GM23338 (cell line): ENCODE measurements around the gene TMEM37. TPM values are rescaled to one million over a fixed set of nuclear protein-coding genes. Genes with fewer than 3 reads are reported as not detected.

Experiments used
- ATAC-seq: fragments of 200-7000 bp; cut with Tn5 transposase; 3 replicates; pipeline ENCODE4 v1.9.1; 2020
- DNase-seq: peaks from one replicate; pipeline ENCODE4 v3.0.0-alpha.2; 2015; ENCODE audit warnings: low spot score
- H2AFZ ChIP-seq: fragments of 200-600 bp; sonication (generic); 2 replicates; pipeline ENCODE4 v1.8.0; 2016; ENCODE audit warnings: antibody characterized with exemption, mild to moderate bottlenecking, moderate library complexity
- H3F3A ChIP-seq: fragments of 200-600 bp; sonication (generic); replicated peaks from 2 replicates; pipeline ENCODE4 v1.8.0; 2017; ENCODE audit warnings: antibody characterized with exemption, mixed run types, low read depth
- H3K27ac ChIP-seq: fragments of 200-600 bp; sonication (generic); 2 replicates; pipeline ENCODE4 v1.6.1; 2016; ENCODE audit warnings: low read depth
- H3K27me3 ChIP-seq: fragments of 200-600 bp; sonication (generic); 2 replicates; pipeline ENCODE4 v1.8.0; 2016; ENCODE audit warnings: mild to moderate bottlenecking, mixed run types, moderate library complexity; ENCODE audit not compliant: insufficient read depth
- H3K36me3 ChIP-seq: fragments of 200-600 bp; sonication (generic); 2 replicates; pipeline ENCODE4 v1.8.0; 2016; ENCODE audit warnings: mild to moderate bottlenecking; ENCODE audit not compliant: insufficient read depth
- H3K4me1 ChIP-seq: fragments of 200-600 bp; sonication (generic); 2 replicates; pipeline ENCODE4 v1.8.0; 2016; ENCODE audit warnings: mild to moderate bottlenecking, moderate library complexity; ENCODE audit not compliant: insufficient read depth
- H3K4me2 ChIP-seq: fragments of 200-600 bp; sonication (generic); 2 replicates; pipeline ENCODE4 v1.7.1; 2017; ENCODE audit warnings: mixed run types
- H3K4me3 ChIP-seq: fragments of 200-600 bp; sonication (generic); 2 replicates; pipeline ENCODE4 v1.6.1; 2016; ENCODE audit warnings: mixed run types
- H3K79me2 ChIP-seq: fragments of 200-600 bp; sonication (generic); replicated peaks from 2 replicates; pipeline ENCODE4 v1.8.0; 2017; ENCODE audit warnings: mild to moderate bottlenecking; ENCODE audit not compliant: insufficient read depth
- H3K9me2 ChIP-seq: fragments of 200-600 bp; sonication (generic); 2 replicates; pipeline ENCODE4 v1.8.0; 2017; ENCODE audit not compliant: insufficient read depth
- H4K20me1 ChIP-seq: fragments of 200-600 bp; sonication (generic); replicated peaks from 2 replicates; pipeline ENCODE4 v1.8.0; 2017; ENCODE audit warnings: mild to moderate bottlenecking; ENCODE audit not compliant: insufficient read depth
- H3K27ac Mint-ChIP-seq: 2 replicates; pipeline ENCODE4 v1.8.0; 2020; ENCODE audit warnings: inconsistent platforms, mild to moderate bottlenecking, moderate library complexity, mixed read lengths
- H3K27me3 Mint-ChIP-seq: 3 replicates; pipeline ENCODE4 v1.8.0; 2022; ENCODE audit warnings: low read depth, mild to moderate bottlenecking, moderate library complexity, mixed read lengths, inconsistent platforms; ENCODE audit not compliant: insufficient read depth, poor library complexity
- H3K36me3 Mint-ChIP-seq: 3 replicates; pipeline ENCODE4 v1.8.0; 2021; ENCODE audit warnings: low read depth, mild to moderate bottlenecking, inconsistent platforms, moderate library complexity, mixed read lengths
- H3K4me1 Mint-ChIP-seq: 3 replicates; pipeline ENCODE4 v1.8.0; 2020; ENCODE audit warnings: mild to moderate bottlenecking, inconsistent platforms, mixed read lengths
- H3K4me3 Mint-ChIP-seq: 3 replicates; pipeline ENCODE4 v1.8.0; 2021; ENCODE audit warnings: moderate library complexity, mild to moderate bottlenecking, inconsistent platforms, mixed read lengths
- H3K9me3 Mint-ChIP-seq: 3 replicates; pipeline ENCODE4 v1.8.0; 2020; ENCODE audit warnings: moderate library complexity, mild to moderate bottlenecking, inconsistent platforms, mixed read lengths
- CREB1 ChIP-seq: fragments of 250-450 bp; sonication (Bioruptor Pico); IDR thresholded peaks from 2 replicates; pipeline ENCODE4 v1.5.0; 2020; ENCODE audit warnings: low read depth, mild to moderate bottlenecking, moderate library complexity
- CTCF ChIP-seq, 2 experiments: fragments of 200-600 bp in 1 of 2; sonication (generic) in 1 of 2; conservative IDR thresholded peaks; 2 replicates each; pipeline versions ENCODE4 v1.5.1 to v1.6.1; 2016 to 2017; ENCODE audit warnings: antibody characterized with exemption in 2 of 2, low read depth in 2 of 2, mild to moderate bottlenecking in 2 of 2, moderate library complexity in 1 of 2
- ETS1 ChIP-seq: IDR thresholded peaks from 2 replicates; pipeline ENCODE4 v1.6.1; 2016; ENCODE audit warnings: antibody characterized with exemption
- EZH2 ChIP-seq: fragments of 200-600 bp; sonication (generic); IDR thresholded peaks from one replicate; pipeline ENCODE4 v1.8.0; 2017; ENCODE audit warnings: antibody characterized with exemption, mild to moderate bottlenecking, low read depth; ENCODE audit not compliant: unreplicated experiment
- EZH2phosphoT487 ChIP-seq: fragments of 200-600 bp; sonication (generic); IDR thresholded peaks from one replicate; pipeline ENCODE4 v1.8.1; 2018; ENCODE audit warnings: antibody characterized with exemption; ENCODE audit not compliant: unreplicated experiment
- JUNB ChIP-seq: IDR thresholded peaks from one replicate; pipeline ENCODE4 v1.6.1; 2016; ENCODE audit warnings: antibody characterized with exemption; ENCODE audit not compliant: unreplicated experiment
- NANOG ChIP-seq: IDR thresholded peaks from 2 replicates; pipeline ENCODE4 v1.6.1; 2016; ENCODE audit warnings: antibody characterized with exemption, borderline replicate concordance
- POLR2AphosphoS5 ChIP-seq: IDR thresholded peaks from 2 replicates; pipeline ENCODE4 v1.6.1; 2016; ENCODE audit warnings: antibody characterized with exemption, low read depth
- REST ChIP-seq: IDR thresholded peaks from one replicate; pipeline ENCODE4 v1.6.1; 2018; ENCODE audit warnings: antibody characterized with exemption; ENCODE audit not compliant: unreplicated experiment
- STAT1 ChIP-seq: IDR thresholded peaks from one replicate; pipeline ENCODE4 v1.6.1; 2016; ENCODE audit warnings: antibody characterized with exemption; ENCODE audit not compliant: unreplicated experiment
- ZNF114 ChIP-seq: fragments of 250-450 bp; sonication (Bioruptor Pico); IDR thresholded peaks from 2 replicates; pipeline ENCODE4 v1.5.0; 2020; ENCODE audit warnings: mild to moderate bottlenecking, moderate library complexity
- ZNF331 ChIP-seq: fragments of 250-450 bp; sonication (Bioruptor Pico); IDR thresholded peaks from 2 replicates; pipeline ENCODE4 v1.5.0; 2020; ENCODE audit warnings: low read depth, mild to moderate bottlenecking, moderate library complexity
- ZNF462 ChIP-seq: fragments of 250-450 bp; sonication (Bioruptor Pico); IDR thresholded peaks from 2 replicates; pipeline ENCODE4 v1.5.0; 2020; ENCODE audit warnings: mild to moderate bottlenecking, moderate library complexity
- polyA plus RNA-seq: library from polyadenylated mRNA; unstranded; fragments of >200 nt; fragmentation: Nextera tagmentation; extraction: Ambion mirVana; gene quantifications from 2 replicates; pipeline ENCODE4 v1.2.1, GENCODE V29; 2016
- total RNA-seq: library from RNA; depleted of rRNA; stranded (reverse); fragments of >200 nt; shearing (Covaris generic); gene quantifications from 2 replicates; pipeline ENCODE4 v1.2.3, GENCODE V29; 2014

The TMEM37 gene
- total and polyA plus RNA-seq, 2 experiments from 2014 or later, result 8.6 to 8.8 TPM

- no peaks in the 10 kb centered on the region for H3K36me3 Mint-ChIP-seq
- H3K9me2 ChIP-seq, result no peaks in the 10 kb centered on the region
Observed at GRCh38 chr2:119402106-119402505, 29.5 kb upstream of the TMEM37 start.

More at GRCh38 chr2:119402106-119402505, 29.5 kb upstream of the TMEM37 start:
- Histone ChIP-seq H3F3A (no peaks in the 10 kb centered on the region), H3K27ac (no peak overlapping the region), H2AFZ (no peak overlapping the region), H3K4me2 (no peak overlapping the region), H4K20me1 (no peaks in the 10 kb centered on the region), H3K79me2 (no peaks in the 10 kb centered on the region), H3K4me3 (no peak overlapping the region), H3K4me1 (no peaks in the 10 kb centered on the region), H3K36me3 (no peaks in the 10 kb centered on the region), H3K27me3 (no peaks in the 10 kb centered on the region)
- ATAC-seq (no peak), DNase-seq (no peak)
- Mint-ChIP-seq H3K4me3 (no peak overlapping the region), H3K4me1 (peaks cover 8% of the 10 kb centered on the region), H3K9me3 (no peaks in the 10 kb centered on the region), H3K27me3 (peaks cover 5% of the 10 kb centered on the region), H3K27ac (no peak overlapping the region)
- TF ChIP-seq JUNB (no peak), ETS1 (no peak), NANOG (no peak), EZH2 (no peak), STAT1 (no peak), CTCF (conservative IDR thresholded peaks at IDR 0.05; ENCODE audit: low read depth in 2 of 2) (no peak), EZH2phosphoT487 (no peak), POLR2AphosphoS5 (no peak), ZNF331 (no peak), REST (no peak), CREB1 (CRISPR knock-in tag) (no peak), ZNF462 (CRISPR knock-in tag) (no peak), ZNF114 (CRISPR knock-in tag) (no peak)
